H9 (cell line): ENCODE measurements around the gene CCDC191. TPM values are rescaled to one million over a fixed set of nuclear protein-coding genes. Genes with fewer than 3 reads are reported as not detected.

ENCODE experiments used
- DNase-seq: peaks from one replicate; pipeline ENCODE4 v3.0.0-alpha.2; 2017
- H2AFZ ChIP-seq: one replicate; pipeline ENCODE4 v1.6.1; 2013; ENCODE audit warnings: mild to moderate bottlenecking, low read length, control low read depth, moderate library complexity
- H2AK5ac ChIP-seq: 2 replicates; pipeline ENCODE4 v1.6.1; 2013; ENCODE audit warnings: low read length, control low read depth, mixed read lengths; ENCODE audit not compliant: insufficient read length
- H2BK120ac ChIP-seq: one replicate; pipeline ENCODE4 v1.6.1; 2013; ENCODE audit warnings: low read depth, mild to moderate bottlenecking, low read length, control low read depth, inconsistent platforms; ENCODE audit not compliant: poor library complexity, severe bottlenecking
- H2BK12ac ChIP-seq: 2 replicates; pipeline ENCODE4 v1.6.1; 2013; ENCODE audit warnings: low read length, control low read depth, mixed read lengths, low read depth; ENCODE audit not compliant: insufficient read length
- H2BK15ac ChIP-seq: 2 replicates; pipeline ENCODE4 v1.6.1; 2013; ENCODE audit warnings: low read depth, low read length, control low read depth
- H2BK20ac ChIP-seq: one replicate; pipeline ENCODE4 v1.6.1; 2013; ENCODE audit warnings: low read depth, mild to moderate bottlenecking, low read length, control low read depth, inconsistent platforms; ENCODE audit not compliant: poor library complexity, severe bottlenecking
- H2BK5ac ChIP-seq: 2 replicates; pipeline ENCODE4 v1.6.1; 2013; ENCODE audit warnings: low read length, control low read depth, mixed read lengths; ENCODE audit not compliant: insufficient read length
- H3K14ac ChIP-seq: 2 replicates; pipeline ENCODE4 v1.6.1; 2013; ENCODE audit warnings: low read length, control low read depth; ENCODE audit not compliant: insufficient read depth
- H3K18ac ChIP-seq: 2 replicates; pipeline ENCODE4 v1.6.1; 2013; ENCODE audit warnings: low read depth, mild to moderate bottlenecking, mixed read lengths, low read length, control low read depth; ENCODE audit not compliant: insufficient read length
- H3K23ac ChIP-seq: 2 replicates; pipeline ENCODE4 v1.6.1; 2013; ENCODE audit warnings: low read length, control low read depth, mixed read lengths, low read depth; ENCODE audit not compliant: insufficient read length
- H3K23me2 ChIP-seq: 2 replicates; pipeline ENCODE4 v1.6.1; 2013; ENCODE audit warnings: low read depth, mild to moderate bottlenecking, mixed read lengths, low read length, control low read depth; ENCODE audit not compliant: insufficient read length, poor library complexity, severe bottlenecking
- H3K27ac ChIP-seq: 2 replicates; pipeline ENCODE4 v1.5.1; 2013; ENCODE audit warnings: low read length, control low read depth, mixed read lengths, low read depth; ENCODE audit not compliant: insufficient read length
- H3K27me3 ChIP-seq: 2 replicates; pipeline ENCODE4 v1.6.1; 2013; ENCODE audit warnings: low read length, control low read depth, inconsistent platforms; ENCODE audit not compliant: insufficient read depth
- H3K4ac ChIP-seq: 2 replicates; pipeline ENCODE4 v1.6.1; 2013; ENCODE audit warnings: low read depth, mild to moderate bottlenecking, control low read depth, inconsistent platforms, low read length, moderate library complexity
- H3K4me1 ChIP-seq: 2 replicates; pipeline ENCODE4 v1.6.1; 2013; ENCODE audit warnings: low read length, control low read depth, inconsistent platforms; ENCODE audit not compliant: insufficient read depth
- H3K4me2 ChIP-seq: 2 replicates; pipeline ENCODE4 v1.6.1; 2013; ENCODE audit warnings: low read length, control low read depth, mixed read lengths; ENCODE audit not compliant: insufficient read length, insufficient read depth
- H3K56ac ChIP-seq: 2 replicates; pipeline ENCODE4 v1.6.1; 2013; ENCODE audit warnings: low read depth, mild to moderate bottlenecking, mixed read lengths, low read length, control low read depth; ENCODE audit not compliant: insufficient read length
- H3K79me1 ChIP-seq: 2 replicates; pipeline ENCODE4 v1.6.1; 2013; ENCODE audit warnings: low read depth, mild to moderate bottlenecking, moderate library complexity, low read length, control low read depth, inconsistent platforms; ENCODE audit not compliant: insufficient read depth, poor library complexity, severe bottlenecking
- H3K79me2 ChIP-seq: 2 replicates; pipeline ENCODE4 v1.6.1; 2013; ENCODE audit warnings: low read length, control low read depth, inconsistent platforms; ENCODE audit not compliant: insufficient read depth
- H3K9ac ChIP-seq: 2 replicates; pipeline ENCODE4 v1.6.1; 2013; ENCODE audit warnings: low read length, control low read depth, mixed read lengths; ENCODE audit not compliant: insufficient read length; ENCODE audit errors: extremely low read depth
- H3K9me3 ChIP-seq: one replicate; pipeline ENCODE4 v1.6.1; 2013; ENCODE audit warnings: low read depth, low read length, inconsistent platforms; ENCODE audit not compliant: control insufficient read depth
- H3T11ph ChIP-seq: one replicate; pipeline ENCODE4 v1.6.1; 2013; ENCODE audit warnings: mild to moderate bottlenecking, low read length, control low read depth, inconsistent platforms
- H4K20me1 ChIP-seq: one replicate; pipeline ENCODE4 v1.6.1; 2013; ENCODE audit not compliant: control insufficient read depth, insufficient read length, insufficient read depth
- H4K5ac ChIP-seq: 2 replicates; pipeline ENCODE4 v1.6.1; 2013; ENCODE audit warnings: low read depth, mild to moderate bottlenecking, mixed read lengths, low read length, control low read depth; ENCODE audit not compliant: insufficient read length
- H4K8ac ChIP-seq: replicated peaks from 2 replicates; pipeline ENCODE4 v1.6.1; 2013; ENCODE audit warnings: low read length, control low read depth, mixed read lengths, low read depth; ENCODE audit not compliant: insufficient read length
- H4K91ac ChIP-seq: 2 replicates; pipeline ENCODE4 v1.6.1; 2013; ENCODE audit warnings: low read depth, mild to moderate bottlenecking, moderate library complexity, mixed read lengths, low read length, control low read depth; ENCODE audit not compliant: insufficient read length
- H3K27ac Mint-ChIP-seq, 3 experiments: 2 replicates in 2 of 3; 3 replicates in 1 of 3; pipeline ENCODE4 v1.8.0; 2020 to 2021; ENCODE audit warnings: mixed read lengths in 3 of 3, mild to moderate bottlenecking in 1 of 3, moderate library complexity in 1 of 3
- H3K27me3 Mint-ChIP-seq: 2 replicates; pipeline ENCODE4 v1.8.0; 2021; ENCODE audit warnings: low read depth, mild to moderate bottlenecking, moderate library complexity, mixed read lengths
- H3K36me3 Mint-ChIP-seq, 3 experiments: 2 replicates in 2 of 3; 3 replicates in 1 of 3; pipeline ENCODE4 v1.8.0; 2020 to 2021; ENCODE audit warnings: low read depth in 3 of 3, mixed read lengths in 3 of 3; ENCODE audit not compliant: insufficient read depth in 1 of 3
- H3K4me1 Mint-ChIP-seq, 2 experiments: 2 replicates each; pipeline ENCODE4 v1.8.0; 2020; ENCODE audit warnings: mixed read lengths in 2 of 2
- H3K4me3 Mint-ChIP-seq, 2 experiments: 2 replicates in 1 of 2; 3 replicates in 1 of 2; pipeline ENCODE4 v1.8.0; 2020 to 2021; ENCODE audit warnings: mild to moderate bottlenecking in 2 of 2, mixed read lengths in 2 of 2, moderate library complexity in 1 of 2
- H3K9me3 Mint-ChIP-seq, 2 experiments: 2 replicates in 1 of 2; 3 replicates in 1 of 2; pipeline ENCODE4 v1.8.0; 2020; ENCODE audit warnings: mild to moderate bottlenecking in 2 of 2, mixed read lengths in 2 of 2, moderate library complexity in 1 of 2
- WGBS: extraction: QIAGEN DNeasy Blood & Tissue Kit; methylation state at CpG from one replicate; pipeline ENCODE4 v1.1.7; 2013; ENCODE audit warnings: missing lambda C conversion rate, low lambda C conversion rate, mixed read lengths; ENCODE audit not compliant: insufficient read length; ENCODE audit errors: extremely low coverage; 5-methylcytosine and 5-hydroxymethylcytosine counted together
- total RNA-seq: library from RNA; stranded (reverse); gene quantifications from 2 replicates; pipeline ENCODE4 v1.2.1, GENCODE V29; 2021
- TF ChIP-seq, protein P1 (sequence below): fragments of 200-600 bp; sonication (generic); conservative IDR thresholded peaks from 3 replicates; pipeline ENCODE4 v1.8.0; 2021; ENCODE audit warnings: antibody characterized with exemption, mild to moderate bottlenecking

Gene CCDC191
- total RNA-seq, 1 experiment from 2014 or later: 0.68 TPM

GRCh38 chr3:114079761-114080160, 23.4 kb upstream of the CCDC191 start:
- H4K91ac ChIP-seq: no peak overlapping the region
- H3K9me3 ChIP-seq: no peaks in the 10 kb centered on the region
- no peak overlapping the region for H2BK12ac ChIP-seq
- H3K18ac ChIP-seq: no peak overlapping the region
- H3K9ac ChIP-seq: no peak overlapping the region
- no peaks in the 10 kb centered on the region for H4K20me1 ChIP-seq
- H2BK20ac ChIP-seq: no peak overlapping the region
- no peak overlapping the region for H3K27ac ChIP-seq
- no peaks in the 10 kb centered on the region for H3K4me1 ChIP-seq
- H3K27me3 ChIP-seq: no peaks in the 10 kb centered on the region; the same call in 1 of the 2 replicates
- no peak overlapping the region for H2AK5ac ChIP-seq
- H4K5ac ChIP-seq: no peak overlapping the region
- no peak overlapping the region for H3K23ac ChIP-seq
- Mint-ChIP-seq H3K9me3 (no peaks in the 10 kb centered on the region), H3K36me3 (peaks cover 51 to 95% (median 71%) of the 10 kb centered on the region in 3 experiments), H3K4me1 (no peaks in the 10 kb centered on the region), H3K27me3 (no peaks in the 10 kb centered on the region), H3K27ac (no peak overlapping the region), H3K4me3 (no peak overlapping the region)
- H3K4ac ChIP-seq: no peak overlapping the region
- no peaks in the 10 kb centered on the region for H3K23me2 ChIP-seq
- H4K8ac ChIP-seq: no peak overlapping the region
- H3K79me1 ChIP-seq: no peaks in the 10 kb centered on the region
- TF ChIP-seq, protein P1, sequence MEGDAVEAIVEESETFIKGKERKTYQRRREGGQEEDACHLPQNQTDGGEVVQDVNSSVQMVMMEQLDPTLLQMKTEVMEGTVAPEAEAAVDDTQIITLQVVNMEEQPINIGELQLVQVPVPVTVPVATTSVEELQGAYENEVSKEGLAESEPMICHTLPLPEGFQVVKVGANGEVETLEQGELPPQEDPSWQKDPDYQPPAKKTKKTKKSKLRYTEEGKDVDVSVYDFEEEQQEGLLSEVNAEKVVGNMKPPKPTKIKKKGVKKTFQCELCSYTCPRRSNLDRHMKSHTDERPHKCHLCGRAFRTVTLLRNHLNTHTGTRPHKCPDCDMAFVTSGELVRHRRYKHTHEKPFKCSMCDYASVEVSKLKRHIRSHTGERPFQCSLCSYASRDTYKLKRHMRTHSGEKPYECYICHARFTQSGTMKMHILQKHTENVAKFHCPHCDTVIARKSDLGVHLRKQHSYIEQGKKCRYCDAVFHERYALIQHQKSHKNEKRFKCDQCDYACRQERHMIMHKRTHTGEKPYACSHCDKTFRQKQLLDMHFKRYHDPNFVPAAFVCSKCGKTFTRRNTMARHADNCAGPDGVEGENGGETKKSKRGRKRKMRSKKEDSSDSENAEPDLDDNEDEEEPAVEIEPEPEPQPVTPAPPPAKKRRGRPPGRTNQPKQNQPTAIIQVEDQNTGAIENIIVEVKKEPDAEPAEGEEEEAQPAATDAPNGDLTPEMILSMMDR: no peak
- DNase-seq: no peak
- H3K79me2 ChIP-seq: no peaks in the 10 kb centered on the region
- no peak overlapping the region for H3T11ph ChIP-seq
- no peak overlapping the region for H2BK15ac ChIP-seq
- H3K4me2 ChIP-seq: no peak overlapping the region
- H2AFZ ChIP-seq: no peak overlapping the region
- no peak overlapping the region for H3K56ac ChIP-seq
- H3K14ac ChIP-seq: no peak overlapping the region
- H2BK5ac ChIP-seq: no peak overlapping the region
- no CpG with 5 or more reads among the region's 5 CpGs for WGBS
- no peak overlapping the region for H2BK120ac ChIP-seq
